HG03432 (cell line): Measurements from ENCODE around the gene CDK17.

Experiments used
- ATAC-seq: cut with Tn5 transposase; IDR thresholded peaks from one replicate; pipeline ENCODE4 v1.9.1; 2021; ENCODE audit warnings: mild to moderate bottlenecking, moderate library complexity; ENCODE audit not compliant: unreplicated experiment

CDK17 gene

GRCh38 chr12:96242597-96242996 is 157.6 kb downstream of the CDK17 start:
- ATAC-seq = no peak

- no peak for ATAC-seq
Measured at GRCh38 chr12:96241846-96242256, 158.4 kb downstream of the CDK17 start.

DNA sequence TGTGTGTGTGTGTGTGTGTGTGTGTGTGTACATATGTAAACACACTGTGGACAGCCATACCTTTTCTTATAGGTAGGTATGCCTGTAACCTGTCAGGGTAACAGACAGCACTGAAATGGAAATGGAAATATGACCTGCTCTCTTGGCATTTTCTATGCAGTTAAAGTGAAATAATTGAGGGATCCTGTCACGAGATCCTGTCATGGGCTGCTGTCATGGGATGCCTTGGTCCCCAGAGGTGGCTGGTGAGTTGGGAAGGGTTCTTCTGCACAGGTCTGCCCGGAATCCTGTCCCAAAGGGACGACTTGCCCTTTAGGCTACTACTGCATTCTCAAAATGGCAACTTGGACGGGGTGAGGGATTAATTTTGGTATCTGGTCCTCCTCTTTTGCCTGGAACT is 158.8 kb downstream of the CDK17 start:
- ATAC-seq = no peak

GRCh38 chr12:96240656-96241055 is 159.6 kb downstream of the CDK17 start:
- no peak for ATAC-seq

- no peak for ATAC-seq
Measured at GRCh38 chr12:96239711-96240635, 160.3 kb downstream of the CDK17 start.

DNA sequence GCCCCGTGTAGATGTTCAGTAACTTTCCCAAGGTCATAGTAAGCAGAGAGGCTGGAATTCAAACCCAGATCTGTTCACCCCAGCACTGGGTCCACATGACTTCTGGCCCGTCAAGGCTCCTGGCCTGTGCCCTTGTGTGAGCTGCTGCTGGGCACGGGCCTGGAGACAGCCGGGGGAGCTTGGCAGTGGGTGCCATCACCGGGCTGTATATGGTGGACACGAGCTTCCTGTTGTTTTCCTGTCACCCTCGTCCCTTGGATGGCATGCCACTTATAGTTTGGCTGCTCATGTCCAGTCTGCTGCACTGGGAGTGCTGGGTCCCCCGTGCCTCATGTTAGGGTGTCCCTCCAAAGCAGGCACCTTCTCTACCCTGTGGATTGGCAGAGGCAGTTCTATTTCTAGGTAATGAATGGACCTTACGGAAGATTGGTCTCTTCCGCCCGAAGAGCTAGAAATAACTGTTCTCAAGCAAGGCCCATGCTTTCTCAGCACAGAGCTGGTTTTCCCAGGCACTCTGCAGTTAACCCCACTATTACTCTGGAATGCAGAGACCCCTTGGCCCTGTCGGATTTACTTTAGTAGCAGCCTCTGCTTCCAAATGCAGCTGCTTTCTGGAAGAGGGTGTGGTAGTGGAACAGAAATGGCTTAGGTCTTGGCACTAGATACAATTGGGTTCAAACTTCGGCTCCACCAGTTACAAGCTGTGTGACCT is 161.7 kb downstream of the CDK17 start:
- no peak for ATAC-seq

- no peak for ATAC-seq
Measured at GRCh38 chr12:96237465-96238077, 162.7 kb downstream of the CDK17 start.

GRCh38 chr12:96237035-96237434 is 163.2 kb downstream of the CDK17 start:
- ATAC-seq = no peak

DNA sequence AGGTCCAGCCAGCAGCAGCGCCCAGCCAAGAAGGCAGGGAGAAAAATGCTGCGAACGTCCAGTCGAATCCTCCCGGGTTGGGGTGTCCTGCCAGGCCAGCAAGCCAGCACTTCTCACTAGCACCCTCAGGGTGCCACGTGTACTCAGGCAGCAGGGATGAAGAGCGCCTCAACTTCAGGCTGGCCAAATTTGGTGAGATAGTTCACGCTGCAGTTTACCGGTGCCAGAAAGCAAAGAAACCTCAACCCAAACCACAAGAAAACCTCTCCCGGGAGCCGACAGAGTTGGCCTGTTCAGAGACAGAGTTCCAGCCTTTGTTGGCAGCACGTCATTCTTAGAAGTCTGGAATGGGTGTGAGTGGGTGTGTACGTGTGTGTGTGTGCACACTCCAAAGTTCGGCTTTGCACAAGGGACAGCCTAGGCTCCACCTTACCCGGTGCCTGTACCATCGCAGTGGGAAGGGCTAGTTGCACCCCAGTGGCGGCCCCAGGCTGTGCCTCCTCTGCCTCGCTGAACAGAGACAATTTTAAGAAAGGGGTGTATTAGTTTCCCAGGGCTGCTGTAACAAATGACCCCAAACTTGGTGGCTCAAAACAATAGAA is 163.9 kb downstream of the CDK17 start:
- ATAC-seq = no peak

- no peak for ATAC-seq
Measured at GRCh38 chr12:96235484-96235826, 164.8 kb downstream of the CDK17 start.

GRCh38 chr12:96234591-96235483 is 165.4 kb downstream of the CDK17 start:
- ATAC-seq = no peak

DNA sequence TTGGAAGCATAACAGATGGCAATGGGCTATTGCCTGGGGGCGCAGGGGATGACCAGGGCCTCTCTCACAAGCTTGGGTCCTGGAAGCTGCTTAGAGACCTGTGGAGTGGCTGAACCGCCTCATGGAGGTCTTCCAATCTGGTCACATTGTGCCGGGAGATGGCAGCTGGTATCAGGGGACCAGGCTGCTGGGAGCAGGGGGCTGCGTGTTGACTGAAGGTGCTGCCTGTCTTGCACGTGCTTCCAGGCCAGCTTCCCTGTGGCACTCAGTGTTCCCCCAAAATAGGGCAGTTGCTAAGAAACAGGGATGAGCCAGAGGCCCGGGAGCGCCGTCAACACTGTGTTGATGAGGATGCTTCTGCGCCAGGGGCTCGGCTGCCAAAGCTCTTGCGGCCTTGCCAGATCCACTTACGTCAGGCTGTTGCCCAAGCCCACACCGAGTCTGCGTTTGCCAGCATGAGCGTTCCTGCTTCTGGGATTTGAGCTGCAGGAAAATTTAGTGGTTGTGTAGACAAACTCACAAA is 166.2 kb downstream of the CDK17 start:
- no peak for ATAC-seq

DNA sequence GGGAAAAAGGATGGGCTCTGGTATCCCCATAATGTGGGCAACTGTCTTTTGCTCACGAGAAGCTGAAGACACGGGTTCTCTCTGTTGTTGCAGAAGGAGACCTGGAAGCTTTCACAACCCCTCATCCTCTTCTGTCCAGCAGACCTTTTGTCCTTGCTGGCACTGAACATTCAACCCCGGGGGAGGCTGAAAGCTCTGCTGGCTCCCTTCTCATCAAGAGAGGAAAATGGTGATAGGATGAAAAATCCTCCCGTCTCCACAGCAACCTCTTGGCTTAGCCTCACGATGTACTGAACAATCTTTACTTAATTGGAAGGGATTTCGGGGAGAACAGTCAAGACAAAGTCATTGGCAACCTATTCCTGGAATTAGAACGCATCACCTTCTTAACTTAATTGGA is 167.1 kb downstream of the CDK17 start:
- ATAC-seq = no peak

DNA sequence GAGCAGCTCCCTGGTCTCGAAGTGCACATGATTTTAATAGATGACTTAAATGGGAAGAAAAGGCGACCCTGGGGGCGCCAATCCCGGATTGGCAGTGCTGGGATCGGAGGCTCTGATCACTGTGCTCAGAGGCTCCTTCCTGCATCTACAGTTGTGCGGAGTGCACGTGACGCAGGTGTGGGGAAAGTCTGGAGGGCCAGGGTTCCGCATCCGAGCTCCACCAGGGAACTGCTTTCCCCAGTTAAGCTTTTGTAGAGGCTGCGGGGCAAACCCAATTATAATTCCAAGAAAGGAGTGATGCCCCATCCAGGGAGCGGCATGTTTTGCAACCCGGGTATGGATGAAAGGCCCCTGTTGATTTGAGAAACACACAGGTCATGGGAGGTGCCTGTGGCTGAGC is 169.6 kb downstream of the CDK17 start:
- no peak for ATAC-seq

- no peak for ATAC-seq
Measured at GRCh38 chr12:96228566-96229248, 171.5 kb downstream of the CDK17 start.
